Activated effector memory CD4-positive, alpha-beta T cell treated with Interleukin-2 at 50 U/mL for 16 hours (primary cell): ENCODE measurements around the gene ARMC2.
"Not testable (repeated sequence)": the region's sequence is repeated elsewhere in the genome, so short reads cannot be mapped to it uniquely, and the experiment has no call there.

Experiments used
- DNase-seq: peaks from one replicate; pipeline ENCODE4 v3.0.0-alpha.2; 2020

ARMC2 gene

GRCh38 chr6:108957221-108957620 lies 109.0 kb downstream of the ARMC2 start:
- no peak for DNase-seq

GRCh38 chr6:108958900-108959770 lies 110.9 kb downstream of the ARMC2 start:
- no peak for DNase-seq

- no peak for DNase-seq
These were observed 111.9 kb downstream of the ARMC2 start for GRCh38 chr6:108959972-108960582.

- DNase-seq, result no peak
These were observed 112.4 kb downstream of the ARMC2 start for GRCh38 chr6:108960601-108961000.

GRCh38 chr6:108961077-108961476 lies 112.9 kb downstream of the ARMC2 start:
- no peak for DNase-seq

GRCh38 chr6:108961985-108962384 lies 113.8 kb downstream of the ARMC2 start:
- DNase-seq, result no peak

- DNase-seq, result no peak
These were observed 118.0 kb downstream of the ARMC2 start for GRCh38 chr6:108966251-108966650.

GRCh38 chr6:108966855-108967755 lies 118.9 kb downstream of the ARMC2 start:
- DNase-seq, result no peak

- DNase-seq, result no peak
These were observed 120.4 kb downstream of the ARMC2 start for GRCh38 chr6:108968325-108969316.

- no peak for DNase-seq
These were observed 121.6 kb downstream of the ARMC2 start for GRCh38 chr6:108969776-108970175.

GRCh38 chr6:108974201-108974600 lies 126.0 kb downstream of the ARMC2 start:
- DNase-seq, result no peak

- not testable (repeated sequence) for DNase-seq
These were observed 130.4 kb downstream of the ARMC2 start for GRCh38 chr6:108978638-108979037.

GRCh38 chr6:108982154-108983113 lies 134.2 kb downstream of the ARMC2 start:
- no peak for DNase-seq

GRCh38 chr6:108983151-108983550 lies 134.9 kb downstream of the ARMC2 start:
- no peak for DNase-seq

- DNase-seq, result no peak
These were observed 137.1 kb downstream of the ARMC2 start for GRCh38 chr6:108985301-108985700.

- no peak for DNase-seq
These were observed 138.9 kb downstream of the ARMC2 start for GRCh38 chr6:108987156-108987555.

GRCh38 chr6:108988296-108988695 lies 140.1 kb downstream of the ARMC2 start:
- no peak for DNase-seq

- DNase-seq, result no peak
These were observed 140.5 kb downstream of the ARMC2 start for GRCh38 chr6:108988765-108989164.

- no peak for DNase-seq
These were observed 141.5 kb downstream of the ARMC2 start for GRCh38 chr6:108989700-108990099.

- no peak for DNase-seq
These were observed 145.7 kb downstream of the ARMC2 start for GRCh38 chr6:108993876-108994275.

- no peak for DNase-seq
These were observed 147.1 kb downstream of the ARMC2 start for GRCh38 chr6:108995296-108995695.
